CD4-positive, alpha-beta T cell treated with Interleukin-17A for 1 hour (primary cell): ENCODE measurements around the gene LRIG1.

Source experiments
- DNase-seq: peaks from one replicate; pipeline ENCODE4 v3.0.0-alpha.2; 2020

The LRIG1 gene

DNA sequence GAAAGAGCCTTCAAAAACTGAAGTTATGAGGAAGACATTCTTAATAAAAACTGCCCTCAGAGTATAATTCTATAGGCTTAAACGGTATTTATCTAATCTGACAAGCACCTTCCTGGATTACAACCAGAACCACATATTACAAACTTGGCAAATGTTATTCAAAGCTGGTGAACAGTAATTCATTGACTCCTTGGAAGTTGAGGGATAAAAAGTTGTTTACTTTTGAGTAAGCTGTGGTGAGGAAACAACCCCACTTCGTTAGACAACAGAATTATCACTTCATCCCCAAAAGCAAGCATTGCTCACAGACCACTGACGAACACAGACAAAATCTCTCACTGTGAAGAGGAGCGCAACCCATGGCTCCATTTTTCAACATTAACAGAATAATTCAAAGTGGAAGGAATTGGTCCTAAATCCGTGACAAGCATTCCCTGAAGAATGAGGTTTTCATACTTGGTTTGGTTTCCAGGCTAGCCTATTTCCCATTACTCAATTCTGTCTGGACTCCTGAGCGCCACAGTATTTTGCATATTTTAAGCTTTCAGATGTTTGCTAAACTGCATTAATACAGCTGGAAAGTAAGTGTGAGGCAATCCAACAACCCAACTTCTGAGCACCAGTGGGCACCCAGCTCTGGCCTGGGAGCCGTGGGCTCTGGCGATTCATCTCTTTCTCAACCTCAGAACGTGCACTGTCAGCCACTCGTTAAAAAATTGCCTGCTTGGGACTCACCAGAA lies 32.7 kb downstream of the LRIG1 start:
- no peak for DNase-seq

DNA sequence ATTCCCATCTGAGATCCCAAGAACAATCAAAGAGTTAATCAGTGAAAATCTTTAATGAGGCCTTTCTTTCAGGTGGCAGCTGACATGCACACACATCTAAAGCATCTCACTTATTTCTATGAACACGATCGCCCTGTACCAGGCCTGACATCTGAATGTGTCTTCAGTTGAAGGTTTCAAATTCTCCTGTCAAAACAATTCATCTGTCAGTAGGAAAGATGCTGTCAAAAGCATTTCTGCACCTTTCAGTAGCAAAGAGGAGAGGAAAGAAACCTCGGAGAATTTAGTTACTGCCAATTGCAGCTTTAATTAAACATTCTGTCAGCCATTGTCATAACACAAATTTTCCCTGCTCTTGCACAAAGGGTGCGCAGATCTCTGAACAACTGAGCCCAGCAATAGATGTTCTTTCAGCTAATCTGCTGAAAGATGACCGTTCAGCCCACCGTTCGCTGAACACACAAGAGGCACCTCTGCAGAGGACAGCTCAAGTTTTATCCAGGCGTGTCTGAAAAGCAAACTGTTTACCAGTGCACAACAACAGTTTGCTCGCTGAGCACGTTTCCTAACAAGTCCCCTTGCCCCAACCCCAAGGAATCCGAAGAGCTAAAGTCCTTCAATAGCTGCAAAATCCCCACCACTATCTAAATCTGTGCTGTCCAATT lies 34.1 kb downstream of the LRIG1 start:
- DNase-seq, result no peak

DNA sequence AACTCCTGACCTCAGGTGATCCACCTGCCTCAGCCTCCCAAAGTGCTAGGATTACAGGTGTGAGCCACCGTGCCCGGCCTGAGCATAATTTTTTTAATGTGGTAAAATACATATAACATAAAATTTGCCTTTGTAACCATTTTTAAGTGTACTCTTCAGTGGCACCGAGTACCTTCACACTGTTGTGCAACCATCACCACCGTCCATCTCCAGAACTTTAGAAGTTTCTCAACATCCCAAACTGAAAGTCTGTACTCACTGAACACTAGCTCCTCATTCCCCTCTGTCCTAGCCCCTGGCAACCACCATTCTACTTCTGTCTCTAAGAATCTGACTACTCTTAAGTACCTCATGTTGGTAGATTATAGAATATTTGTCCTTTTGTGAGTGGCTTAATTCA lies 35.2 kb downstream of the LRIG1 start:
- DNase-seq, result no peak

- DNase-seq, result no peak
These were observed 35.8 kb downstream of the LRIG1 start for GRCh38 chr3:66465034-66465433.

GRCh38 chr3:66464512-66464894 lies 36.3 kb downstream of the LRIG1 start:
- no peak for DNase-seq

DNA sequence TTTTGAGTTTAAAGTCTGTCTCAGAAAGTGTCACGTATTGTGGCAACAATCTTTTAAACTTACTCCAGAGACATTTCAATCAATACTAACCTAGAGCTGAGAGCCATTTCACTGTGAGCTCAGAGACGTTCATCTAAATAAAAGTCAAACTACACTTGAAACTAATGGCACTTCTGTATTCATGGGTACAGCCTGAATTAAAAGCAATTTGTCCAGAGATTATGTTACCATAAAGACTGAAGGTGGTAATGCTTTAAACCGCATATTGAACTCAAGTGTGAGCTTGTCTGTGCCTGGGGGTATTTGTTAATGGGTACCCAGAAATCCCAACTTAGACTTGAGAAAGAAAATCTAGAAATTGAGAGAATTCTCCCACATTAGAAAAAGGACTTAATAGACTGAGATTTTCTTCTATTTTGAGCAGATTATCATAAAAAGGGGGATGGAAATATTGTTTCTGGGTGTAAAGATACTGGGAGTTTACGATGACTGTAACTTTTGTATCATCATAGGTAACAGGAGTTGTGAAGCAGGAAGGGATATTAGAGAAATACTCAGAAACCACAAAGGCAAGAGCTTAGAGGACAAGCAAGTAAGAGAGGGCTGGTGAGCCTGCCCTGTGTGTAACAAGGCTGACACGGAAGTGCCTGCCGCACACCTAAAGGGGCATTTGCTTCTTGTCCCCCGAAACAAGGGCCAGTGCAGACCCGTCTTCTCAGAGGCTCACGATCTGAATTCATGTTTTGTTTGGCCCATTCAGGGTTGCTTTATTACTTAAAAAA lies 36.9 kb downstream of the LRIG1 start:
- no peak for DNase-seq

GRCh38 chr3:66463054-66463631 lies 37.7 kb downstream of the LRIG1 start:
- DNase-seq, result no peak

GRCh38 chr3:66457252-66457651 lies 43.6 kb downstream of the LRIG1 start:
- no peak for DNase-seq

DNA sequence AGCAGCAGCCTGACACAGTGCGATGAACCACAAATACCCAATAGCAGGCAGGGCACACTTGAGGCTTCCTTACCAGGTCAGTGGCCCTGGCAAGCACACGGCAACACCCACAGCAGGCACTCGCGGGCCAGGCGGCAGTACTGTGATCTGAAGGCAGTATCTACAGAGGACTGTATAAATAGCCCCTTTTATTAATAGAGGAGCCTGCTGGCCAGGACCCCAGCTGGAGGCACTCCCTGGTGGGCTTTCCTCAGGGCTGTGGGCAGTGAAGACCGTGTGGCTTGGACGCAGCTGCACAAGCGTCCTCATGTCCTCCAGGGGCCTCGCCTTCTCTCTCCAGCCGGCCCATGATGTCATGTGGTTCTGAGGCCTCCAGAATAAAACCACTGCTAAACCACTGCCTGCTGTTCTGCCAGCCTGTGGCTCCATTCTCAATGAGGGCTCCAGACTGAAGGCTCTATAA lies 44.1 kb downstream of the LRIG1 start:
- peak; percentile 30 for DNase-seq

GRCh38 chr3:66454464-66454859 lies 46.4 kb downstream of the LRIG1 start:
- no peak for DNase-seq

DNA sequence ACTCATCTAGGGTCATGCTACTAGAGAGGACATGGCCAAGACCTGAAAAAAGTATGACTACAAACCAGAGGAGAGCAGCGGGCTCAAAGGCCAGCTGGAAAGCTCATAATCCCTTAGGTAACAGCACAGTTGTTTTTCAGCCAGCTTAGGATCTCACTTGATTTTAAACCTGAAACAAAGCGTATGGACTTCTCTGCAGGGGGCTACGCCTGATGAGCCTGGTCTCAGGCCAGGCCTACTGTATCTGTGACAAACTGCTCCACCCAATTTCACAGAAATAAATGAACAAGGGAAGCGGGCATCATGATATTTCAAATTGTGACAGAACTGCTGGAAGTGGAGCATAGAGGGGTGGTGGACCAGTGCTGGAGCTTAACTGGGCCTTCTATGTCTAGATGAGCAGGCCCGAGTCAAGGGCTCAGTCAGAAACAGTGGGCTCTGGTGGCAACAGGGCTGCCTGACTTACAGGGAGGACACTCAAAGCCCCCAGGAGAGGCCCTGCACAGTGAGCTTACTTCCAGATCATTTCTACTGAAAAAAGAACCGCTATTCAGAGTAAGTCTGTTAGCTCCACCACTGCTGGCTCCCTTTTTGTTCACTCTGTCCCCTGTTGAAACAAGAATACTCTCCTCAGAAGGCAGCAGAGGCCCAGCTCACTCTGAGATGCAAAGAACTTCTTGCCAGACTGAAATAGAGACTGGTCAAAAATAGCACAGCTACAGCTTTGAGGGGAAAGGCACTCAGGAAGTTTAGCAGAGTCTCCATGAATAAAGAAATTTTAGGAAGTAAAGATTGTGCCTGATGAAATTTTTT lies 47.0 kb downstream of the LRIG1 start:
- DNase-seq, result no peak

GRCh38 chr3:66452303-66453011 lies 48.4 kb downstream of the LRIG1 start:
- no peak for DNase-seq

DNA sequence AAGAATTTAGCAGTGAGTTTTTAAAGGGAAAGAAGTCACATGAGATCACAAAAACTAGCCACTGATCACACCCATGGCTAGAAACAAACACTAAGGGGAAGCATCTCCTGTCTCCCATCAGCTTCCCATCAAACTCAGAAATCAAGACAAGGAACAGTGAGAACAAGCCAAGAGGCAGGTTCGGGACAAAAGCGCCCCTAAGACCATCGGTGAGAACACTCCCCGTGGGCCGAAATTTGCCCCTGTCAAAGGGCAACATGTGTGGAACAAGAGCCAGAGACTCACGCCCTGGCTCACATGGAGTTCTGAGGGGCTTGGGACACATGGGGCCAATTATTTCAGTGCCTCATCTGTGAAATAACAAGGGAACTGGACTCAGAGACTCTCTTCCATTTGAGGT lies 49.1 kb downstream of the LRIG1 start:
- no peak for DNase-seq

- DNase-seq, result no peak
These were observed 50.3 kb downstream of the LRIG1 start for GRCh38 chr3:66450390-66451022.

DNA sequence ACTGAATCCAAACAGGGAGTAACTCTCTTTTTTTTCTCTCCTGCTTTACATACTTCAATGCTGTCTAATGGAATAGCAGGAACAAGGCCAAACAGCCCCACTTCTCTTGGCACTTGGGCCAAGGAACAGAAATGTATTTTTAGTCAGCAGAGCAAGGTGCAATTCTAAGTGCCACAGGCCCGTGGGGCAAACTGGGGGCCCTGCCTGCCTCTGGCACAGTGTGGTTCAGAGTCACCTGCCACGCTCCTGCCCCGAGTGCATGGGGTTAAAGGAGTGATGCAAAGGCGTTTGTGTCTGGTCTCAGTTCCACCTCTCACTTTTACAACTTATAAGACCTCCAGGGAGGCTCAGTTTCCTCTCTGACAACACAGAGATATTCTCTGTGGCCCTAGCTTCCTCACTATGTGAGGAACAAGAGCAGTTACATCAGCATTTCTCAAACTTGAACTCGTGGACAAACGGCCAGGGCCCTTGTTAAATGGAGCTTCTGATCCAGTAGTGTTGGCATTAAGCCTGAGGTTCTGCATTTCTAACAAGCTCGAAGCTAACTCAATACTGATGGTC lies 51.3 kb downstream of the LRIG1 start:
- DNase-seq, result no peak

- no peak for DNase-seq
These were observed 56.6 kb downstream of the LRIG1 start for GRCh38 chr3:66444146-66444644.

DNA sequence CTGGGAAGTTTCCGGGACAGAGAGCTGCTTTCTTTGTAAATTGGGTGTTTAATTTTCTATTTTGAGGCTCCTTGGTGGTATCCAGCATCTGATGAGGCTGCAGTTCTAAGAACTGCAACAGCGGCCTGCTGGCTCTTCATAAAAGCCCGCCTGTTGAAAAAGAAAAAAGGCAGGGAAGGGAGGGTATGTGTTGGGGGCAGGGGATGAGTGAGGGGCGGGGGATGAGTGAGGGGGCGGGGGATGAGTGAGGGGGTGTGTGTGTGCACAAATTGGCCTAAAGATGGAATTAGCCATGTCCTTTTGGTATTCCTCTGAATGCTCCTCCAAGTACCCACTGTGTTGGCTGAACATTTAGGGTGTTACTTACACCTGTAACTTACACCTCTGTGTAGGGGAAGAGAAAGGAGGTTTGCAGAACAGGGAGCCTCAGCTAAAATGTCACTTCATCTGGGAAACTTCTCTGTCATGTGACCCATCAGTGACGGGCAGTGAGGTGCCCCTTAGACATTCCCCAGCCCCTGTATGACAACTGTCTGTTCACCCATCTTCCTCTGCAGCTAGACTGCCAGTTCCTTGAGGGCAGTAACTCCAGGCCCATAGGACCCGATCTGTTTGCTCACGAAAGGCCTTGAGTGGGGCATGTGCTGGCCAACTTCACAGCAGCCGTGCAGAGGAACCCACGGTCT lies 57.6 kb downstream of the LRIG1 start:
- DNase-seq, result no peak

DNA sequence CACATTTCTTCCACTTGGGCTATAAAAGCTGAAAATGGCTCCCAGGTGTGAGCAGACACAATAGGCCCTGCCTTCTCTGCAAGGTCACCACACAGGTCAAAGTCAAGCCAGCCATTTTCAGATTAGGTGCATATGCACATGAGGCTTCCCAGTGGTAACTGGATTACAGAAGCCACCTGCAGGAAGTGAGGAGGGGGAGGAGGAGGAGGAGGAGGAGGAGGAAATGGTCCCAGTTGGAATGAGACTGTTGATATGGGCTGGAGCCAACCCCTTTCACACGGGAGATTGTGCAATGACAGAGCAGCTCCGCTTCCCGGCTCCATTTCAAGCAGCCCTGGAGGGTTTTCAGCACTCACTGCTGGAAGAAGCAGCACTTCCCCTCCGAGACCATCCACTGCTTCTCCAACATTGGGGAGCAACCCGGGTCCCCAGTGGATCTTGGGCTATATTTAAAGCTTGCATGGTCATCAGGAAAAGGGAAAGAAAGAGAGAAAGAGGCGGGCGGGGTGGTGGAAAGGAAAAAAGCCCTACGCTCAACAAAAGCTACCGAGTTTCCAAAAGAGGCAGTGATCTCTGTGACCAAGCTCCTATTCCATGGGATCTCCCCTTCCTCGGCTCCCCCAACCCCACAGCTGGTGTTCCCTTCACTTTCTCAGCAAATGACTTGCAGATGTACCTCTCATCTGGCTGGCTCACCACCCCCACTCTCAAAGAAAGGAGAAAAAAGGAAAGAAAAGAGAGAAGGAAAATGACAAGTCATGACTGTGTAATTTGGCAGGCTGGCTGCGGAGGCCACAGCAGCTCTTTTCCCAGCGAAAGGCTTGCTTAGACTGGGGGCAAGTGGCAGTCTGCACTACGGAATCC lies 58.3 kb downstream of the LRIG1 start:
- DNase-seq, result no peak

GRCh38 chr3:66441692-66442091 lies 59.1 kb downstream of the LRIG1 start:
- no peak for DNase-seq
